HepG2 (cell line): ENCODE data around the gene GJC2. TPM values are rescaled to one million over a fixed set of nuclear protein-coding genes. Genes with fewer than 3 reads are reported as not detected.

Source experiments
- ARID2 ChIP-seq: sonication (generic); formaldehyde crosslinking; IDR thresholded peaks from 2 replicates; pipeline ENCODE4 v1.8.1; 2022; ENCODE audit warnings: mild to moderate bottlenecking, missing genetic modification reagents, borderline replicate concordance
- ARID5B ChIP-seq: IDR thresholded peaks from 2 replicates; pipeline ENCODE4 v1.4.0; 2020; ENCODE audit warnings: mild to moderate bottlenecking, missing genetic modification reagents
- CENPX ChIP-seq: sonication (generic); formaldehyde crosslinking; IDR thresholded peaks from 2 replicates; pipeline ENCODE4 v1.9.0; 2021; ENCODE audit warnings: mild to moderate bottlenecking, missing genetic modification reagents, moderate library complexity
- CREB1 ChIP-seq, 2 experiments: fragments of 450-650 bp in 1 of 2; IDR thresholded peaks; 2 replicates each; pipeline ENCODE4 v1.6.1; 2016 to 2017; ENCODE audit warnings: control low read depth in 1 of 2, mild to moderate bottlenecking in 1 of 2, missing compliant biosample characterization in 1 of 2, missing genetic modification characterization in 1 of 2
- ELF4 ChIP-seq: sonication (generic); formaldehyde crosslinking; IDR thresholded peaks from 2 replicates; pipeline ENCODE4 v1.5.0; 2020; ENCODE audit warnings: missing genetic modification reagents, mild to moderate bottlenecking, moderate library complexity, borderline replicate concordance
- FOXA1 ChIP-seq, 2 experiments: fragments of 450-650 bp in 1 of 2; sonication (generic) in 1 of 2; formaldehyde crosslinking in 1 of 2; IDR thresholded peaks; 2 replicates each; pipeline versions ENCODE4 v1.4.0 to v1.6.1; 2016 to 2020; ENCODE audit warnings: missing genetic modification reagents in 1 of 2
- FOXC1 ChIP-seq: sonication (generic); formaldehyde crosslinking; IDR thresholded peaks from 2 replicates; pipeline ENCODE4 v1.8.0; 2022; ENCODE audit warnings: mild to moderate bottlenecking, missing genetic modification reagents, borderline replicate concordance
- FOXK1 ChIP-seq: sonication (generic); formaldehyde crosslinking; IDR thresholded peaks from 2 replicates; pipeline ENCODE4 v1.4.0; 2020; ENCODE audit warnings: low read depth, missing genetic modification reagents, borderline replicate concordance
- GLI4 ChIP-seq: sonication (generic); formaldehyde crosslinking; IDR thresholded peaks from 2 replicates; pipeline ENCODE4 v1.5.1; 2020; ENCODE audit warnings: missing genetic modification reagents, mild to moderate bottlenecking, moderate library complexity, borderline replicate concordance
- HNRNPK ChIP-seq: fragments of 200-400 bp; formaldehyde crosslinking; IDR thresholded peaks from 2 replicates; pipeline ENCODE4 v1.6.1; 2018; ENCODE audit warnings: low read length, low read depth, moderate library complexity, mild to moderate bottlenecking; ENCODE audit not compliant: poor library complexity, severe bottlenecking
- IKZF1 ChIP-seq: fragments of 450-650 bp; IDR thresholded peaks from 2 replicates; pipeline ENCODE4 v1.7.1; 2016
- IRF9 ChIP-seq: sonication (generic); formaldehyde crosslinking; IDR thresholded peaks from 2 replicates; pipeline ENCODE4 v1.8.0; 2022; ENCODE audit warnings: missing genetic modification reagents, mild to moderate bottlenecking, borderline replicate concordance
- JUND ChIP-seq: sonication (generic); formaldehyde crosslinking; IDR thresholded peaks from 2 replicates; pipeline ENCODE4 v1.8.0; 2022; ENCODE audit warnings: mild to moderate bottlenecking, missing genetic modification reagents
- NKX3-1 ChIP-seq: sonication (generic); formaldehyde crosslinking; IDR thresholded peaks from 2 replicates; pipeline ENCODE4 v1.5.0; 2020; ENCODE audit warnings: missing genetic modification reagents
- SNAPC5 ChIP-seq: sonication (generic); formaldehyde crosslinking; IDR thresholded peaks from 2 replicates; pipeline ENCODE4 v1.8.1; 2023; ENCODE audit warnings: mild to moderate bottlenecking, missing genetic modification reagents, borderline replicate concordance
- SUZ12 ChIP-seq: fragments of 150-350 bp; IDR thresholded peaks from 2 replicates; pipeline ENCODE4 v1.6.1; 2014; ENCODE audit warnings: low read depth, low read length
- YEATS4 ChIP-seq: sonication (generic); formaldehyde crosslinking; IDR thresholded peaks from 2 replicates; pipeline ENCODE4 v1.4.0; 2020; ENCODE audit warnings: missing genetic modification reagents, borderline replicate concordance
- ZNF263 ChIP-seq: sonication (generic); formaldehyde crosslinking; IDR thresholded peaks from 2 replicates; pipeline ENCODE4 v1.4.0; 2020; ENCODE audit warnings: missing genetic modification reagents
- ZNF563 ChIP-seq: sonication (generic); formaldehyde crosslinking; IDR thresholded peaks from 2 replicates; pipeline ENCODE4 v1.8.0; 2022; ENCODE audit warnings: mild to moderate bottlenecking, moderate library complexity, missing genetic modification reagents
- ZNF788 ChIP-seq: sonication (generic); formaldehyde crosslinking; IDR thresholded peaks from 2 replicates; pipeline ENCODE4 v1.5.0; 2020; ENCODE audit warnings: mild to moderate bottlenecking, missing genetic modification reagents, borderline replicate concordance
- ZSCAN12 ChIP-seq: sonication (generic); formaldehyde crosslinking; IDR thresholded peaks from 2 replicates; pipeline ENCODE4 v1.9.0; 2021; ENCODE audit warnings: mild to moderate bottlenecking, missing genetic modification reagents
- polyA plus RNA-seq, 8 experiments: library from polyadenylated mRNA; depleted of rRNA in 3 of 8; stranded (reverse) in 7 of 8; unstranded in 1 of 8; fragments of >200 nt; fragmentation: Illumina TruSeq in 4 of 8; extraction: Trizol in 4 of 8; gene quantifications; 2 replicates each; pipeline versions ENCODE4 v1.2.1 to v1.2.3, GENCODE V29; 2011 to 2016; ENCODE audit warnings: low read depth in 4 of 8, missing spikeins in 1 of 8, mixed read lengths in 1 of 8; ENCODE audit not compliant: insufficient read depth in 1 of 8
- total RNA-seq, 5 experiments: library from RNA; depleted of rRNA; stranded (reverse); fragments of >200 nt; fragmentation: Illumina TruSeq; extraction: Trizol; gene quantifications; 2 replicates each; pipeline ENCODE4 v1.2.3, GENCODE V29; 2016; ENCODE audit warnings: low read depth in 1 of 5

The GJC2 gene
- total and polyA plus RNA-seq, 2 of the 13 experiments (the other 11 are each of a cell fraction or from before 2014, with no cell fraction given): 1.6 to 3.8 TPM

- peak; percentile 92 for TF ChIP-seq FOXC1 (CRISPR knock-in tag)
- TF ChIP-seq FOXK1 (CRISPR knock-in tag): peak; percentile 91; the same call in 1 of the 2 replicates
- TF ChIP-seq ZNF563 (CRISPR knock-in tag): peak; percentile 97
- no peak for TF ChIP-seq ARID2 (CRISPR knock-in tag)
- TF ChIP-seq IKZF1: no peak
- TF ChIP-seq ZNF788 (CRISPR knock-in tag): peak; percentile 94
- no peak for TF ChIP-seq CENPX (CRISPR knock-in tag)
- TF ChIP-seq NKX3-1 (CRISPR knock-in tag): 0 out of 2 replicates have a peak, but pooled peaks have one; percentile 48
- peak; percentile 74; the same call in 1 of the 2 replicates for TF ChIP-seq IRF9
- 0 out of 2 replicates have a peak, but pooled peaks have one; percentile 5 for TF ChIP-seq ZSCAN12 (CRISPR knock-in tag)
- peak; percentile 57; the same call in 1 of the 2 replicates for TF ChIP-seq JUND (CRISPR knock-in tag)
- TF ChIP-seq SUZ12: no peak
- peak; percentile 95 for TF ChIP-seq ZNF263 (CRISPR knock-in tag)
- TF ChIP-seq HNRNPK: peak; percentile 86
- no peak for TF ChIP-seq FOXA1 (IDR thresholded peaks at IDR 0.05)
- TF ChIP-seq FOXA1 (CRISPR knock-in tag; IDR thresholded peaks at IDR 0.05): 0 out of 2 replicates have a peak, but pooled peaks have one; percentile 40
- TF ChIP-seq YEATS4 (CRISPR knock-in tag): peak; percentile 90
- peak; percentile 46 for TF ChIP-seq ARID5B (CRISPR knock-in tag)
- peak; percentile 99 for TF ChIP-seq CREB1 (IDR thresholded peaks at IDR 0.05)
- TF ChIP-seq CREB1 (CRISPR knock-in tag; IDR thresholded peaks at IDR 0.05): peak; percentile 100
- no peak for TF ChIP-seq SNAPC5
- TF ChIP-seq GLI4 (CRISPR knock-in tag): 0 out of 2 replicates have a peak, but pooled peaks have one; percentile 71
- TF ChIP-seq ELF4 (CRISPR knock-in tag): no peak
These were observed 40.4 kb upstream of the GJC2 start, which contains the start of gene MRPL55 (continued) for GRCh38 chr1:228109073-228109961.
